Fibroblast of lung (primary cell): Measurements from ENCODE around the gene PMM1. TPM values are rescaled to one million over a fixed set of nuclear protein-coding genes. Genes with fewer than 3 reads are reported as not detected.

Source experiments
- polyA plus RNA-seq, 2 donors: library from polyadenylated mRNA; depleted of rRNA in 1 of 2; stranded (reverse) in 1 of 2; unstranded in 1 of 2; fragments of >200 nt; gene quantifications; 2 replicates each; pipeline ENCODE4 v1.2.1, GENCODE V29; 2011 to 2012; ENCODE audit warnings: missing spikeins in 1 of 2
- total RNA-seq: library from RNA; depleted of rRNA; stranded (reverse); fragments of >200 nt; gene quantifications from 2 replicates; pipeline ENCODE4 v1.2.1, GENCODE V29; 2014

The PMM1 gene
- total and polyA plus RNA-seq, 2 donors (not counting 1 experiment from before 2014, with no cell fraction given) = 32.4 to 110 TPM

Other genes starting within 250 kb of the PMM1 start
- gene TEF, start 207.9 kb downstream of the PMM1 start, total RNA-seq = 14.9 and 22.5 TPM in 2 replicates
- gene TEF, start 207.9 kb downstream of the PMM1 start, polyA plus RNA-seq = 8.2 and 9.0 TPM in 2 replicates
- 19.5 and 20.6 TPM in 2 replicates for gene TOB2, start 143.0 kb downstream of the PMM1 start, total RNA-seq
- gene TOB2, start 143.0 kb downstream of the PMM1 start, polyA plus RNA-seq = 19.5 and 20.9 TPM in 2 replicates
- 63.3 and 64.2 TPM in 2 replicates for gene PHF5A, start 121.1 kb downstream of the PMM1 start, total RNA-seq
- 61.5 and 82.7 TPM in 2 replicates for gene PHF5A, start 121.1 kb downstream of the PMM1 start, polyA plus RNA-seq
- 60.4 and 80.3 TPM in 2 replicates for gene ACO2, start 120.7 kb downstream of the PMM1 start, total RNA-seq
- gene ACO2, start 120.7 kb downstream of the PMM1 start, polyA plus RNA-seq = 37.6 and 52.6 TPM in 2 replicates
- gene POLR3H, start 45.4 kb downstream of the PMM1 start, total RNA-seq = 15.4 and 19.7 TPM in 2 replicates
- gene POLR3H, start 45.4 kb downstream of the PMM1 start, polyA plus RNA-seq = 42.6 and 62.5 TPM in 2 replicates
- 8.2 and 15.2 TPM in 2 replicates for gene CSDC2, start 28.8 kb downstream of the PMM1 start, total RNA-seq
- gene CSDC2, start 28.8 kb downstream of the PMM1 start, polyA plus RNA-seq = 3.3 and 11.2 TPM in 2 replicates
- gene DESI1, start 31.2 kb upstream of the PMM1 start, total RNA-seq = 8.0 and 11.9 TPM in 2 replicates
- gene DESI1, start 31.2 kb upstream of the PMM1 start, polyA plus RNA-seq = 22.4 and 22.6 TPM in 2 replicates
- 268 and 282 TPM in 2 replicates for gene XRCC6, start 31.5 kb upstream of the PMM1 start, total RNA-seq
- gene XRCC6, start 31.5 kb upstream of the PMM1 start, polyA plus RNA-seq = 183 and 280 TPM in 2 replicates
- gene SNU13, start 99.0 kb upstream of the PMM1 start, total RNA-seq = 61.6 and 67.5 TPM in 2 replicates
- 164 and 230 TPM in 2 replicates for gene SNU13, start 99.0 kb upstream of the PMM1 start, polyA plus RNA-seq
- gene MEI1, start 109.7 kb upstream of the PMM1 start, total RNA-seq = 0.26 and 0.33 TPM in 2 replicates
- gene MEI1, start 109.7 kb upstream of the PMM1 start, polyA plus RNA-seq = 0.75 and 4.3 TPM in 2 replicates
- 9.2 and 13.7 TPM in 2 replicates for gene CCDC134, start 210.8 kb upstream of the PMM1 start, total RNA-seq
- gene CCDC134, start 210.8 kb upstream of the PMM1 start, polyA plus RNA-seq = 3.0 and 5.0 TPM in 2 replicates
- gene SREBF2, start 243.3 kb upstream of the PMM1 start, total RNA-seq = 60.9 and 103 TPM in 2 replicates
- 45.5 and 51.7 TPM in 2 replicates for gene SREBF2, start 243.3 kb upstream of the PMM1 start, polyA plus RNA-seq